ENCODE results near the gene P2RY11.

DNA sequence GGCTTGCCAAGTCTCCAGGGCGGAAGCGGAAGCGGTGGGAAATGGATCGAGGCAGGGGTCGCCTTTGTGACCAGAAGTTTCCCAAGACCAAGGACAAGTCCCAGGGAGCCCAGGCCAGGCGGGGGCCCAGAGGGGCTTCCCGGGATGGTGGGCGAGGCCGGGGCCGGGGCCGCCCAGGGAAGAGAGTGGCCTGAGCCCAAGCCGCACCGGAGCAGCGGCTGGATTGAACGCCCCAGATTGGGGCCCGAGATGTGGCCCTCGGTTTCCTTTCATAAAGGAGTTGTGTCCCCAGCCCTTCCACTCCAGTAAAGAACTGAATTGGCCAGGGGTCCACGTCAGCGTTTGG lies 548 bp upstream of the P2RY11 start:
- no peak for TF ChIP-seq FOXA1 (IDR thresholded peaks at IDR 0.05)
- TF ChIP-seq CTBP1 (IDR thresholded peaks at IDR 0.05; ENCODE audit: borderline replicate concordance): no peak
- TF ChIP-seq SP1 (IDR thresholded peaks at IDR 0.05): no peak
- no peak for TF ChIP-seq ELF4 (IDR thresholded peaks at IDR 0.05)
- no peak for TF ChIP-seq FOXK2 (IDR thresholded peaks at IDR 0.05)
- no peak for TF ChIP-seq TARDBP (IDR thresholded peaks at IDR 0.05)
- TF ChIP-seq FOXM1 (IDR thresholded peaks at IDR 0.05; ENCODE audit: borderline replicate concordance): no peak
- TF ChIP-seq PKNOX1 (IDR thresholded peaks at IDR 0.05): no peak
- no peak for TF ChIP-seq ZNF384 (IDR thresholded peaks at IDR 0.05)
- TF ChIP-seq SUZ12 (IDR thresholded peaks at IDR 0.05): no peak

Measured in HEK293T (cell line).